GM19240 (cell line): ENCODE results near the gene L3MBTL1.

Experiments
- DNase-seq: peaks from one replicate; pipeline ENCODE4 v3.0.0; 2011; ENCODE audit warnings: low spot score; ENCODE audit not compliant: insufficient read length

The L3MBTL1 gene

GRCh38 chr20:43558412-43559146 is 51.1 kb downstream of the L3MBTL1 start, which contains the start of gene SGK2:
SGK2 (plus strand) TSS chr20:43559027; CDS start chr20:43566496, 7,469 bp downstream.
- no peak for DNase-seq

- no peak for DNase-seq
Measured at GRCh38 chr20:43559147-43559987, 51.9 kb downstream of the L3MBTL1 start.

- DNase-seq, result no peak
Measured at GRCh38 chr20:43560974-43561373, 53.5 kb downstream of the L3MBTL1 start.

- no peak for DNase-seq
Measured at GRCh38 chr20:43563429-43563828, 55.9 kb downstream of the L3MBTL1 start.

- DNase-seq, result no peak
Measured at GRCh38 chr20:43563991-43564390, 56.5 kb downstream of the L3MBTL1 start.

GRCh38 chr20:43564455-43564854 is 57.0 kb downstream of the L3MBTL1 start:
- DNase-seq, result no peak

- DNase-seq, result no peak
Measured at GRCh38 chr20:43564993-43565757, 57.7 kb downstream of the L3MBTL1 start.

GRCh38 chr20:43565758-43566104 is 58.2 kb downstream of the L3MBTL1 start:
- no peak for DNase-seq

- DNase-seq, result no peak
Measured at GRCh38 chr20:43567477-43567876, 60.0 kb downstream of the L3MBTL1 start.

- no peak for DNase-seq
Measured at GRCh38 chr20:43568706-43569105, 61.2 kb downstream of the L3MBTL1 start.

GRCh38 chr20:43569282-43569681 is 61.8 kb downstream of the L3MBTL1 start:
- DNase-seq, result no peak

GRCh38 chr20:43570496-43570895 is 63.0 kb downstream of the L3MBTL1 start:
- DNase-seq, result no peak

GRCh38 chr20:43571310-43571709 is 63.8 kb downstream of the L3MBTL1 start:
- DNase-seq, result no peak

- no peak for DNase-seq
Measured at GRCh38 chr20:43571771-43572170, 64.3 kb downstream of the L3MBTL1 start.

- DNase-seq, result no peak
Measured at GRCh38 chr20:43572891-43573290, 65.4 kb downstream of the L3MBTL1 start.

- no peak for DNase-seq
Measured at GRCh38 chr20:43576108-43576507, 68.6 kb downstream of the L3MBTL1 start.

- no peak for DNase-seq
Measured at GRCh38 chr20:43579861-43580793, 72.6 kb downstream of the L3MBTL1 start.

- DNase-seq, result no peak
Measured at GRCh38 chr20:43583133-43583864, 75.8 kb downstream of the L3MBTL1 start.

- no peak for DNase-seq
Measured at GRCh38 chr20:43583982-43584432, 76.5 kb downstream of the L3MBTL1 start.
